ENCODE results near the gene UPF2.

UPF2 gene

DNA sequence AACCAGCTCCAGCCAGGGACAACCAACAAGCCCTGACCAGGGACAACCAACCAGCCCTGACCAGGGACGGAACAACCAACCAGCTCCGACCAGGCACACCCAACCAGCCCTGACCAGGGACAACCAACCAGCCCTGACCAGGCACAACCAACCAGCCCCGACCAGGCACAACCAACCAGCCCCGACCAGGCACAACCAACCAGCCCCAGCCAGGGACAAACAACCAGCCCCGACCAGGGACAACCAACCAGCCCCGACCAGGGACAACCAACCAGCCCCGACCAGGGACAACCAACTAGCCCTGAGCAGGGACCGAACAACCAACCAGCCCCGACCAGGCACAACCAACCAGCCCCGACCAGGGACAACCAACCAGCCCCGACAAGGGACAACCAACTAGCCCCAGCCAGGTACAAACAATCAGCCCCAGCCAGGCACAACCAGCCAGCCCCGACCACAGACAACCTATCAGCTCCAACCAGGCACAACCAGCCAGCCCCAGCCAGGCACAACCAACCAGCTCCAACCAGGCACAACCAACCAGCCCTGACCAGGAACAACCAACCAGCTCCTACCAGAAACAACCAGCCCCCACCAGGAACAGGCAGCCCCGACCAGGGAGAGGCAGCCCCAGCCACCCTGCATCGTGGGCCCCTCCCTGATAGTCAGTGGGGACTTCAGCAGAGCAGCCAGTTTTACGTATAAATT lies 163.1 kb downstream of the UPF2 start:
- Histone ChIP-seq H3K4me1 (ENCODE audit: insufficient read depth, low read length) (peaks cover 13% of the 10 kb centered on the region), H3K4me3 (ENCODE audit: low read depth in 1 of 2, low read length in 2 of 2) (no peak overlapping the region), H3K9ac (ENCODE audit: low read length) (no peak overlapping the region), H3K27me3 (ENCODE audit: control insufficient read depth in 1 of 2, insufficient read depth in 2 of 2, low read length in 2 of 2) (no peaks in the 10 kb centered on the region), H3K36me3 (ENCODE audit: insufficient read depth, low read length) (no peaks in the 10 kb centered on the region), H3K9me3 (ENCODE audit: low read length) (no peaks in the 10 kb centered on the region), H3K27ac (ENCODE audit: low read depth, low read length) (no peak overlapping the region)

GRCh38 chr10:11878776-11879175 lies 163.8 kb downstream of the UPF2 start:
- Histone ChIP-seq H3K27me3 (ENCODE audit: control insufficient read depth in 1 of 2, insufficient read depth in 2 of 2, low read length in 2 of 2) (no peaks in the 10 kb centered on the region), H3K4me3 (ENCODE audit: low read depth in 1 of 2, low read length in 2 of 2) (no peak overlapping the region), H3K27ac (ENCODE audit: low read depth, low read length) (no peak overlapping the region), H3K36me3 (ENCODE audit: insufficient read depth, low read length) (no peaks in the 10 kb centered on the region), H3K9me3 (ENCODE audit: low read length) (no peaks in the 10 kb centered on the region), H3K4me1 (ENCODE audit: insufficient read depth, low read length) (peaks cover 13% of the 10 kb centered on the region), H3K9ac (ENCODE audit: low read length) (no peak overlapping the region)

GRCh38 chr10:11877591-11877905 lies 165.1 kb downstream of the UPF2 start:
- H3K9ac ChIP-seq (ENCODE audit: low read length): no peak overlapping the region
- H3K27ac ChIP-seq (ENCODE audit: low read depth, low read length): no peak overlapping the region
- H3K9me3 ChIP-seq (ENCODE audit: low read length): no peaks in the 10 kb centered on the region
- no peaks in the 10 kb centered on the region for H3K27me3 ChIP-seq (ENCODE audit: control insufficient read depth in 1 of 2, insufficient read depth in 2 of 2, low read length in 2 of 2)
- H3K4me1 ChIP-seq (ENCODE audit: insufficient read depth, low read length): peaks cover 13% of the 10 kb centered on the region
- H3K4me3 ChIP-seq (ENCODE audit: low read depth in 1 of 2, low read length in 2 of 2): no peak overlapping the region
- H3K36me3 ChIP-seq (ENCODE audit: insufficient read depth, low read length): no peaks in the 10 kb centered on the region

DNA sequence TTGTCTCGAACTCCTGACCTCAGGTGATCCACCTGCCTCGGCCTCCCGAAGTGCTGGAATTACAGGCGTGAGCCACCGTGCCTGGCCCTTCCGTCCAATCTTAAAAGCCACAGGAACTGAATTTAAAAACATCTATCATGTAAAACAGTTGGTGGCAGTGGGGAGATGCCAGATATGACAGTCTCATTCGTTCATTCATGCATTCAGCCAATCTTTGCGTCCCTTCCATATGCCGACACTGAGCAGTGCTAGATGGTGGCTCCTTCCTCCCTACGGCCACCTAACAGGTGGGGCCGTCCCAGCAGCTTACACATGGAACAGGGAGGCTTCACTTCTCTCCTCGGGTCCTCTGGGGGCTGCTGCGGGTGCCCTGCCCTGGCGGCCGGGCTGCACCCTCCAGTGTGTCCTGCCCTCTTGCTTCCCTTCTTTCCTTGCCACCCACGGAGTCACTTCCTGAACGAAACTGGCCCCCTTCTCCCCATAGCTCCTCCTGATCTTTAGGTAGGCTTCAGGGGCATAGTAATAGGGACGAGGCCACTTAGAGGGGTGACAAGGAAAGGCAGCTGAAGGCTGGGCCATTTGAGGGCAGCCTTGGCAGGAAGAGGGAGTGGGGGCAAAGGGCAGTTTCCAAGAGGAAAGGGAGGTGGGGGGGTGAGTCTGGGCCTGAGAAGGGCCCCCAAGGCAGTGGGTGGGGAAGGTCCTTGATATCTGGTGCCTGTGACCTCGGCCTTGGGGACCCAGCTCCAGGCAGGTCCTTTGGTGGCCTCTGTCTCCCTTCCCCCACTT lies 165.6 kb downstream of the UPF2 start:
- Histone ChIP-seq H3K27ac (ENCODE audit: low read depth, low read length) (no peak overlapping the region), H3K9me3 (ENCODE audit: low read length) (no peaks in the 10 kb centered on the region), H3K4me1 (ENCODE audit: insufficient read depth, low read length) (peaks cover 13% of the 10 kb centered on the region), H3K9ac (ENCODE audit: low read length) (no peak overlapping the region), H3K4me3 (ENCODE audit: low read depth in 1 of 2, low read length in 2 of 2) (no peak overlapping the region), H3K27me3 (ENCODE audit: control insufficient read depth in 1 of 2, insufficient read depth in 2 of 2, low read length in 2 of 2) (no peaks in the 10 kb centered on the region), H3K36me3 (ENCODE audit: insufficient read depth, low read length) (no peaks in the 10 kb centered on the region)

DNA sequence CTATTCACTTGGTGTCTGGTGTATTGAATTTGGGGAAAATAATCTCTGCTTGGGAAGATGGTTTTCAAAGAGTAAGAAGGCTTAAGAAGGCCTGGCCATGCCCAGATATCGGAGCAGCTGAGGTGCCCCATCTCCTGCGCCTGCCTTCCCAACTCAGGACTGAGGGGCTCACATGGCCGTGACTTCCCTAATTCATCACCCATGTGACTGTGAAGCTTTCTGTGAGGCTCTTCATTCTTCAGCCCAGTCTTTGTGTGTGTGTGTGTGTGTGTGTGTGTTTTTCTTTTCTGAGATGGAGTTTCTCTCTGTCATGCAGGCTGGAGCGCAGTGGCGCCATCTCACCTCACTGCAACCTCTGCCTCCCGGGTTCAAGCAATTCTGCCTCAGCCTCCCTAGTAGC lies 166.3 kb downstream of the UPF2 start:
- no peak overlapping the region for H3K27ac ChIP-seq (ENCODE audit: low read depth, low read length)

GRCh38 chr10:11875494-11876281 lies 166.9 kb downstream of the UPF2 start:
- no peak overlapping the region for H3K4me3 ChIP-seq (ENCODE audit: low read depth in 1 of 2, low read length in 2 of 2)
- no peaks in the 10 kb centered on the region for H3K9me3 ChIP-seq (ENCODE audit: low read length)
- peaks cover 13% of the 10 kb centered on the region for H3K4me1 ChIP-seq (ENCODE audit: insufficient read depth, low read length)
- no peaks in the 10 kb centered on the region for H3K36me3 ChIP-seq (ENCODE audit: insufficient read depth, low read length)
- no peak overlapping the region for H3K27ac ChIP-seq (ENCODE audit: low read depth, low read length)
- H3K9ac ChIP-seq (ENCODE audit: low read length): no peak overlapping the region
- H3K27me3 ChIP-seq (ENCODE audit: control insufficient read depth in 1 of 2, insufficient read depth in 2 of 2, low read length in 2 of 2): no peaks in the 10 kb centered on the region

More for the DNA sequence above, 166.3 kb downstream of the UPF2 start:
- H3K9ac ChIP-seq (ENCODE audit: low read length): no peak overlapping the region
- no peaks in the 10 kb centered on the region for H3K36me3 ChIP-seq (ENCODE audit: insufficient read depth, low read length)
- H3K9me3 ChIP-seq (ENCODE audit: low read length): no peaks in the 10 kb centered on the region
- H3K4me1 ChIP-seq (ENCODE audit: insufficient read depth, low read length): peaks cover 13% of the 10 kb centered on the region
- no peaks in the 10 kb centered on the region for H3K27me3 ChIP-seq (ENCODE audit: control insufficient read depth in 1 of 2, insufficient read depth in 2 of 2, low read length in 2 of 2)
- no peak overlapping the region for H3K4me3 ChIP-seq (ENCODE audit: low read depth in 1 of 2, low read length in 2 of 2)

DNA sequence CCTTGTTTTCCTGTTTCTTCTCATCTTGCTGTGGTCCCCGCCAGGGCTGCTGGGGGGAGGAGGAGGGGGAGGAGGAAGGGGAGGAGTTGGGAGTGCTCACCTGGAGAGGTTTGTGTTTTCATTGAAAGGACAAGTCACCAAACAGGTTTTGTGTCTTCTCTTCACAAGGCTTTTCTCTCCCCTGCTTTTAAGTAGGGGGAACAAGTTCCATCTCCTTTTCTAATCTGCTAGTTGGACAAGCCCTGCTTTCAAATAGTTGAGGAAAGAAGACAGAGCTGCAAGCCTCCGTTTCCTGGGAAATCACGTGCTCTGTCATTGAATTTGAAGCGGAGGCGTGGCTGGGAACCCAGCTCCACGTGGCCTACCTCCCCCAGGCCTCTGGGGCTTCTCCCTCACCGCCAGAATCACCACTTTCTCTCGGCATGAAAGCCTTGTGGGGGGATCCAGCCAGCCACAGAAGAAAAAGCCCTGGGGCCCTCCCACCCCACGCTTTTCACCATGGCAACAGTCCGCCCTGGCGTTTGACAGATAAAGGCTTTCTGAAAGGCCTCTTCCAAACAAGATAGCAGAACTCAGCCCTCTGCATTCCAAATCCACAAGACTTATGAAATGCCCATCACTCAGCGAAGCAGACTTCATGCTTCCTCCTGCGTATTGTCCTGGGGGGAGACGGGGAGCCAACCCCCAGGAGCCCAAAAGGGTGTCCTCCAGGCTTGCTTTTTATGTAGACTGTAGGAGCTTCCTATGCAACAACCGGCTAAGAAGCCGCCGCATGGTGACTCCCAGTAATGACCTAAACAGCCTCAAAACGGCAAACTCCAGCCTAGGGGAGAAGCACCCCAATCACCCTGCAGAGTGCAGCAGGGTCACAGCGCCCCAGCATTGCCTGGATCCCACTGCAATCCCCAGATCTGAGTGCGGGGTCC lies 167.8 kb downstream of the UPF2 start:
- Histone ChIP-seq H3K4me3 (ENCODE audit: low read depth in 1 of 2, low read length in 2 of 2) (no peak overlapping the region), H3K9ac (ENCODE audit: low read length) (no peak overlapping the region), H3K4me1 (ENCODE audit: insufficient read depth, low read length) (peaks cover 13% of the 10 kb centered on the region), H3K9me3 (ENCODE audit: low read length) (no peaks in the 10 kb centered on the region), H3K27me3 (ENCODE audit: control insufficient read depth in 1 of 2, insufficient read depth in 2 of 2, low read length in 2 of 2) (no peaks in the 10 kb centered on the region), H3K36me3 (ENCODE audit: insufficient read depth, low read length) (no peaks in the 10 kb centered on the region), H3K27ac (ENCODE audit: low read depth, low read length) (no peak overlapping the region)

GRCh38 chr10:11871466-11871865 lies 171.1 kb downstream of the UPF2 start:
- Histone ChIP-seq H3K4me3 (ENCODE audit: low read depth in 1 of 2, low read length in 2 of 2) (no peak overlapping the region), H3K9me3 (ENCODE audit: low read length) (no peaks in the 10 kb centered on the region), H3K27me3 (ENCODE audit: control insufficient read depth in 1 of 2, insufficient read depth in 2 of 2, low read length in 2 of 2) (no peaks in the 10 kb centered on the region), H3K36me3 (ENCODE audit: insufficient read depth, low read length) (no peaks in the 10 kb centered on the region), H3K27ac (ENCODE audit: low read depth, low read length) (no peak overlapping the region), H3K4me1 (ENCODE audit: insufficient read depth, low read length) (peaks cover 13% of the 10 kb centered on the region), H3K9ac (ENCODE audit: low read length) (no peak overlapping the region)

- H3K27ac ChIP-seq (ENCODE audit: low read depth, low read length): no peak overlapping the region
- H3K36me3 ChIP-seq (ENCODE audit: insufficient read depth, low read length): no peaks in the 10 kb centered on the region
- no peak overlapping the region for H3K9ac ChIP-seq (ENCODE audit: low read length)
- no peaks in the 10 kb centered on the region for H3K9me3 ChIP-seq (ENCODE audit: low read length)
- no peaks in the 10 kb centered on the region for H3K27me3 ChIP-seq (ENCODE audit: control insufficient read depth in 1 of 2, insufficient read depth in 2 of 2, low read length in 2 of 2)
- no peak overlapping the region for H3K4me3 ChIP-seq (ENCODE audit: low read depth in 1 of 2, low read length in 2 of 2)
- peaks cover 10% of the 10 kb centered on the region for H3K4me1 ChIP-seq (ENCODE audit: insufficient read depth, low read length)
Measured at GRCh38 chr10:11870900-11871400, 171.7 kb downstream of the UPF2 start.

DNA sequence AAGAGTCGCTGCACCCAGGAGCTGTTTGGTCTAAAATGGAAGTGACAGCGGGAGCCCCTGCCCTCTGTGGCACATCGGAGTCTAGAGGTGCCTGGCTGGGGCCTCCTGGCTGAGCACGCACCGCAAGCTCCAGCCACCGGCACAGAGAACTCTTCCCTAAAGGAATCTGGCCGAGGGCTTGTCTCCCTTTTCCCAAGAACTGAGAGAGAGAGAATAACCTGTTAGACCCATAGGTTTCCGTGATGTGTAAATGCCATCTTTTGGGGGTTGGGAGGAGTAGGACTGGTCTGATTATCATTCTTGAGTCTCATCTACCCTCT lies 172.2 kb downstream of the UPF2 start:
- Histone ChIP-seq H3K9me3 (ENCODE audit: low read length) (no peaks in the 10 kb centered on the region), H3K4me1 (ENCODE audit: insufficient read depth, low read length) (peaks cover 4% of the 10 kb centered on the region), H3K27me3 (ENCODE audit: control insufficient read depth in 1 of 2, insufficient read depth in 2 of 2, low read length in 2 of 2) (no peaks in the 10 kb centered on the region), H3K4me3 (ENCODE audit: low read depth in 1 of 2, low read length in 2 of 2) (no peak overlapping the region), H3K27ac (ENCODE audit: low read depth, low read length) (no peak overlapping the region), H3K36me3 (ENCODE audit: insufficient read depth, low read length) (no peaks in the 10 kb centered on the region), H3K9ac (ENCODE audit: low read length) (no peak overlapping the region)
